Measurements from ENCODE around the gene PAX9.

Gene PAX9

GRCh38 chr14:36647824-36648753 lies 13.6 kb upstream of the PAX9 start:
- Histone ChIP-seq H4K91ac (ENCODE audit: low read depth, low read length, poor library complexity) (no peak overlapping the region), H2BK120ac (ENCODE audit: low read depth, low read length) (no peak overlapping the region), H3K27me3 (ENCODE audit: control insufficient read depth in 3 of 3, insufficient read depth in 3 of 3, low read depth in 1 of 3, low read length in 3 of 3) (peaks cover 24 to 92% (median 73%) of the 10 kb centered on the region in 3 experiments), H3K79me1 (ENCODE audit: low read depth, low read length) (no peaks in the 10 kb centered on the region), H3K4me1 (ENCODE audit: control insufficient read depth in 2 of 2, insufficient read depth in 1 of 2, low read depth in 1 of 2, low read length in 2 of 2) (peaks cover 4 to 5% of the 10 kb centered on the region in 2 donors), H3K23ac (ENCODE audit: low read depth, low read length, poor library complexity) (peak overlapping the region; percentile 17), H3K27ac (replicated peaks; ENCODE audit: low read length) (no peak overlapping the region), H3K14ac (ENCODE audit: low read length) (peak overlapping the region; percentile 21), H2AFZ (ENCODE audit: low read length) (peak overlapping the region; percentile 95), H3K4me2 (ENCODE audit: insufficient read depth, low read length, poor library complexity, severe bottlenecking) (peak overlapping the region; percentile 97), H3K18ac (ENCODE audit: low read length) (peak overlapping the region; percentile 90), H4K8ac (ENCODE audit: low read depth, low read length) (no peak overlapping the region), H2BK5ac (ENCODE audit: low read length) (peak overlapping the region; percentile 22), H3K4me3 (ENCODE audit: low read length in 2 of 2) (peak overlapping the region; percentile 47 to 77), H2BK12ac (ENCODE audit: low read length) (no peak overlapping the region), H3K9ac (ENCODE audit: low read depth, low read length, poor library complexity) (peak overlapping the region; percentile 85), H3K36me3 (replicated peaks in 1 of 2; ENCODE audit: control insufficient read depth in 2 of 2, insufficient read depth in 2 of 2, low read length in 2 of 2) (no peaks in the 10 kb centered on the region), H2BK15ac (ENCODE audit: low read length) (no peak overlapping the region), H3K4ac (ENCODE audit: low read length) (no peak overlapping the region), H3K9me3 (replicated peaks in 1 of 2; ENCODE audit: control insufficient read depth in 2 of 2, insufficient read depth in 1 of 2, low read depth in 1 of 2, low read length in 2 of 2) (no peaks in the 10 kb centered on the region), H2AK5ac (ENCODE audit: low read depth, low read length) (no peak overlapping the region)
- no CpG with 5 or more reads among the region's 62 CpGs for WGBS, 2 donors (ENCODE audit: extremely low coverage in 2 of 2, insufficient read length in 2 of 2, insufficient replicate concordance in 1 of 2)
- no peak for DNase-seq (ENCODE audit: low spot score)

DNA sequence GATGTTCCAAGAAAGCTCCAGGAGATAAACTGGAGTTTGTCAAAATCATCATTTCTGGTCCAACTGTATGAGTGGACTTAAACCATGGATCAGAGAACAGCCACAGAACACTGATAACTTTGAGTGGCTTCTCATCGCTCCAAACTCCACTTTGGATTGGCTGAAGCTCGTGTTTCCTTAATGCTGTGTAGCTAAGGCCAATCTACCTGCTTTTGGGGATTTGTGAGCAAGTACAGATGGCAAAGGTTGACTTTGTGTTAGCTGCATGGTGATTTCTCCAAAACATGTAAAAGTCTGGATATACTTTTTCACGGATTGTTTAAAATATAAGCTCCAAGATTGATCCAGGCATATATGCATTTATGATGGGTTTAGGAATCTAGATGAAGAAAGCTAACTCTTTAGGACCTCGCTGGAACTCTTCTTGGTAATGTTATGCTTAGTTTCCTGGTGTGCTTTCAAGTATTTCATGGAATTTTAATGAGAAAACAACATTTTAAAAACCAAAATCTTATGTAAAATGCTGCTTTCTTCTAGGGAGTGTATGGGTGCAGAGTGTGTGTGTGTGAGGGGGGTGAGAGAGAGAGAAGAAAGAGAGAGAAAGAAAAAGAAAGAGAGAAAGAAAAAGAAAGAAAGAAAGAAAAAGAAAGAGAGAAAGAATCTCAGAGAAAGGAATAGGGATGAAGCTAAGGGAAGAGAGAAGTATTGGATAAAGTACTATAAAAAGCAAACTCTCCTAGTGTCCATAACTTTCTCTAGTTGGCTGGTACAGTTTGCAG lies 11.6 kb upstream of the PAX9 start:
- no peak overlapping the region for H4K91ac ChIP-seq (ENCODE audit: low read depth, low read length, poor library complexity)
- peaks cover 0 to 3% of the 10 kb centered on the region in 2 donors for H3K9me3 ChIP-seq (replicated peaks in 1 of 2; ENCODE audit: control insufficient read depth in 2 of 2, insufficient read depth in 1 of 2, low read depth in 1 of 2, low read length in 2 of 2)
- no CpG with 5 or more reads among the region's 4 CpGs for WGBS, 2 donors (ENCODE audit: extremely low coverage in 2 of 2, insufficient read length in 2 of 2, insufficient replicate concordance in 1 of 2)
- no peak overlapping the region for H4K8ac ChIP-seq (ENCODE audit: low read depth, low read length)
- no peak overlapping the region for H2BK120ac ChIP-seq (ENCODE audit: low read depth, low read length)
- no peak overlapping the region for H2BK12ac ChIP-seq (ENCODE audit: low read length)
- no peak overlapping the region for H2AFZ ChIP-seq (ENCODE audit: low read length)
- H3K27ac ChIP-seq (replicated peaks; ENCODE audit: low read length), result no peak overlapping the region
- H2BK5ac ChIP-seq (ENCODE audit: low read length), result no peak overlapping the region
- H3K79me1 ChIP-seq (ENCODE audit: low read depth, low read length), result no peaks in the 10 kb centered on the region
- no peak overlapping the region for H2BK15ac ChIP-seq (ENCODE audit: low read length)
- H3K27me3 ChIP-seq (ENCODE audit: control insufficient read depth in 3 of 3, insufficient read depth in 3 of 3, low read depth in 1 of 3, low read length in 3 of 3), result peaks cover 37 to 100% (median 89%) of the 10 kb centered on the region in 3 experiments
- H3K4me3 ChIP-seq (ENCODE audit: low read length in 2 of 2), result no peak overlapping the region
- no peak overlapping the region for H3K18ac ChIP-seq (ENCODE audit: low read length)
- no peak overlapping the region for H3K9ac ChIP-seq (ENCODE audit: low read depth, low read length, poor library complexity)
- H3K4me1 ChIP-seq (ENCODE audit: control insufficient read depth in 2 of 2, insufficient read depth in 1 of 2, low read depth in 1 of 2, low read length in 2 of 2), result peaks cover 4 to 5% of the 10 kb centered on the region in 2 donors
- no peak overlapping the region for H3K4me2 ChIP-seq (ENCODE audit: insufficient read depth, low read length, poor library complexity, severe bottlenecking)
- no peak overlapping the region for H3K14ac ChIP-seq (ENCODE audit: low read length)
- no peak overlapping the region for H2AK5ac ChIP-seq (ENCODE audit: low read depth, low read length)
- no peak overlapping the region for H3K4ac ChIP-seq (ENCODE audit: low read length)
- H3K23ac ChIP-seq (ENCODE audit: low read depth, low read length, poor library complexity), result no peak overlapping the region
- no peak for DNase-seq (ENCODE audit: low spot score)
- no peaks in the 10 kb centered on the region for H3K36me3 ChIP-seq (replicated peaks in 1 of 2; ENCODE audit: control insufficient read depth in 2 of 2, insufficient read depth in 2 of 2, low read length in 2 of 2)

- Histone ChIP-seq H3K9me3 (replicated peaks in 1 of 2; ENCODE audit: control insufficient read depth in 2 of 2, insufficient read depth in 1 of 2, low read depth in 1 of 2, low read length in 2 of 2) (peaks cover 0 to 5% of the 10 kb centered on the region in 2 donors), H3K4me2 (ENCODE audit: insufficient read depth, low read length, poor library complexity, severe bottlenecking) (no peak overlapping the region), H2BK120ac (ENCODE audit: low read depth, low read length) (no peak overlapping the region), H3K36me3 (replicated peaks in 1 of 2; ENCODE audit: control insufficient read depth in 2 of 2, insufficient read depth in 2 of 2, low read length in 2 of 2) (no peaks in the 10 kb centered on the region), H3K79me1 (ENCODE audit: low read depth, low read length) (no peaks in the 10 kb centered on the region), H3K27me3 (ENCODE audit: control insufficient read depth in 3 of 3, insufficient read depth in 3 of 3, low read depth in 1 of 3, low read length in 3 of 3) (peaks cover 39 to 100% (median 89%) of the 10 kb centered on the region in 3 experiments), H3K4me1 (ENCODE audit: control insufficient read depth in 2 of 2, insufficient read depth in 1 of 2, low read depth in 1 of 2, low read length in 2 of 2) (peaks cover 2 to 8% of the 10 kb centered on the region in 2 donors), H4K8ac (ENCODE audit: low read depth, low read length) (no peak overlapping the region), H3K23ac (ENCODE audit: low read depth, low read length, poor library complexity) (no peak overlapping the region), H3K4me3 (ENCODE audit: low read length in 2 of 2) (no peak overlapping the region), H3K9ac (ENCODE audit: low read depth, low read length, poor library complexity) (no peak overlapping the region), H3K27ac (replicated peaks; ENCODE audit: low read length) (no peak overlapping the region), H3K14ac (ENCODE audit: low read length) (no peak overlapping the region), H4K91ac (ENCODE audit: low read depth, low read length, poor library complexity) (no peak overlapping the region), H2BK15ac (ENCODE audit: low read length) (no peak overlapping the region), H2AFZ (ENCODE audit: low read length) (no peak overlapping the region), H2BK5ac (ENCODE audit: low read length) (no peak overlapping the region), H3K18ac (ENCODE audit: low read length) (no peak overlapping the region), H2BK12ac (ENCODE audit: low read length) (no peak overlapping the region), H2AK5ac (ENCODE audit: low read depth, low read length) (no peak overlapping the region), H3K4ac (ENCODE audit: low read length) (no peak overlapping the region)
- DNase-seq (ENCODE audit: low spot score), result no peak
Observed at GRCh38 chr14:36652542-36653201, 9.0 kb upstream of the PAX9 start.
